Amygdala (tissue), 56 donors: ENCODE results near the gene PKDREJ.
A peak's percentile ranks its signal among the peaks of the same experiment; 100 is the strongest.
"Not testable (repeated sequence)": the region's sequence is repeated elsewhere in the genome, so short reads cannot be mapped to it uniquely, and the experiment has no call there.

ENCODE experiments used
- DNase-seq, 56 donors: peaks; one replicate each; lab custom pipeline; 2025; lab: John Stamatoyannopoulos, UW

PKDREJ gene

GRCh38 chr22:46263216-46263590 is at the start of gene PKDREJ:
Gene PKDREJ (minus strand): TSS chr22:46263343. CDS start chr22:46263322, 21 bp downstream.
- DNase-seq: no peak

GRCh38 chr22:46312848-46313247 is 49.7 kb upstream of the PKDREJ start:
- DNase-seq: not testable (repeated sequence)

- DNase-seq: no peak
Observed at GRCh38 chr22:46312056-46312455, 48.9 kb upstream of the PKDREJ start.

- DNase-seq: no peak
Observed at GRCh38 chr22:46309526-46310085, 46.5 kb upstream of the PKDREJ start.

GRCh38 chr22:46308283-46308988 is 45.3 kb upstream of the PKDREJ start:
- DNase-seq: no peak

GRCh38 chr22:46303347-46303965 is 40.3 kb upstream of the PKDREJ start:
- DNase-seq: no peak

- no peak for DNase-seq
Observed at GRCh38 chr22:46300491-46300890, 37.3 kb upstream of the PKDREJ start.

- no peak for DNase-seq
Observed at GRCh38 chr22:46299101-46299500, 36.0 kb upstream of the PKDREJ start.

GRCh38 chr22:46297151-46297812 is 34.1 kb upstream of the PKDREJ start:
- DNase-seq: peak in 3 of 56 donors; percentile 12 to 49 (median 30)

- peak; percentile 49 to 99 (median 93) for DNase-seq
Observed at GRCh38 chr22:46296257-46297150, 33.4 kb upstream of the PKDREJ start, which contains the start of gene GTSE1. Gene GTSE1 (plus strand): TSS chr22:46296870. CDS start chr22:46297401, 531 bp downstream.

- DNase-seq: no peak
Observed at GRCh38 chr22:46295277-46295971, 32.3 kb upstream of the PKDREJ start.

GRCh38 chr22:46294784-46295183 is 31.6 kb upstream of the PKDREJ start:
- no peak for DNase-seq

- DNase-seq: peak in 30 of 56 donors; percentile 10 to 65 (median 31)
Observed at GRCh38 chr22:46293577-46294260, 30.6 kb upstream of the PKDREJ start.

- peak in 3 of 56 donors; percentile 2 to 16 (median 7) for DNase-seq
Observed at GRCh38 chr22:46292732-46293131, 29.6 kb upstream of the PKDREJ start.

- DNase-seq: no peak
Observed at GRCh38 chr22:46292173-46292572, 29.0 kb upstream of the PKDREJ start.

GRCh38 chr22:46290843-46291785 is 28.0 kb upstream of the PKDREJ start:
- no peak for DNase-seq

GRCh38 chr22:46290121-46290842 is 27.1 kb upstream of the PKDREJ start:
- DNase-seq: no peak
